NCI-H2227 treated with DMSO at 0.1 percent for 48 hours (cell line): ENCODE data around the gene GNG11.
"Not testable (repeated sequence)": the region's sequence is repeated elsewhere in the genome, so short reads cannot be mapped to it uniquely, and the experiment has no call there.

Experiments used
- DNase-seq: peaks from one replicate; lab custom pipeline; 2025; lab: John Stamatoyannopoulos, UW

GNG11 gene

DNA sequence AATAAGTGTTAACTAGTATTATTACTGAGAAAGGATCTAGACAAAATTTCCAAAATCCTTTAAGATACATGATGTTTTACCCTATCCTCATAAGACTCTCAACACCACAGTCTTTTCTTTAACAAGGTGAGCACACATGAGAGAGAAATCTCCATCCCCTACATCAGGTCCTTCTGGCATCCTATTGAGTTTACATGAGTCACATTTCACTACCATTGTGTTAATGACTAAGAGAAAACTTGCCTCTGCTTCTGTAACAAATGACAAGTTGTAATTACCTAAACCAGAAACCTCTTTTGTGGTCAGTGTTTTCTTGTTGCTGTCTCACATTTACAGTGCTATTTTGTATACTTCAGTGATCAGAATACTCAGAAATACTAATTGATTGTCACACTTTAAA, 9.9 kb upstream of the GNG11 start:
- DNase-seq = not testable (repeated sequence)

DNA sequence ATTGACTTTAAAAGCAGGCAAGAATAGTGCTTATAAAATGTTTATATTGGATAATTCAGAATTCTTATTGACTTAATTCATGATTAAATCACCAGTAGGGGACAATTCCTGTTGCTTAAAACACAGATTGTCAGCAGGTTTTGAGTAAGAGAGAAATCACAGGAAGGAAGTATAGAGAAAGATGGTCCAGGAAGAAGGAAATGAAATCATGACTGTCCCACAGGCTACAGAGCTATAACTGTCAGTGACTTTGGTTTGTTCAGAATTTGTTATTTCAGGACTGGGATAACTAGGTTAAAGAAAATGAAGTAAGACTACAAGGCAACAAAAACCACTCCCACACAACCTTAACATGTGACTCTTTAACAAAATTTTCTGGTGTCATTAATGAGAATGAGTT, 8.3 kb upstream of the GNG11 start:
- DNase-seq = no peak

DNA sequence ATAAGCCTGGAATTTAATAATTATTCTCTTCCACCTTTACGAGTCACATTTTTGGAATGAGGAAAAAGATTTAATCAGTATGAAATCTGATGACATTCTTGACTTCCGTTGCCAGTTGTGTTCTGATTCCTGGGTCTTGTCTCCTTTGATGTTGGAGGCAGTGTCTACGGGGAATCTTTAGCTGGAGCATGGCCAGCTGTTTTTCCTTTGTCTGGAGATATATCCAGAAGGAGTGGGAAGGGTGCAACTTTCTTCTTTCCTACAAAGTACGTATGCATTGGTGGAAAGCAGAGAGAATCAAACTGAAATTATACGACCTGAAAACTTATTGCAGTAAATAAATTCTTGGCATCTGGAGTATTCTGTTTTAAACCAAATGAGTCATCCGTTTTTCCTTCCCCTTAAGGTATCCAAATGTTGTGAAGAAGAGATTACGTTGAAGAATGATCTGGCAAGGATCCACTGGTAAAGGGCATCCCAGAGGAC, 6.9 kb upstream of the GNG11 start:
- DNase-seq = no peak

DNA sequence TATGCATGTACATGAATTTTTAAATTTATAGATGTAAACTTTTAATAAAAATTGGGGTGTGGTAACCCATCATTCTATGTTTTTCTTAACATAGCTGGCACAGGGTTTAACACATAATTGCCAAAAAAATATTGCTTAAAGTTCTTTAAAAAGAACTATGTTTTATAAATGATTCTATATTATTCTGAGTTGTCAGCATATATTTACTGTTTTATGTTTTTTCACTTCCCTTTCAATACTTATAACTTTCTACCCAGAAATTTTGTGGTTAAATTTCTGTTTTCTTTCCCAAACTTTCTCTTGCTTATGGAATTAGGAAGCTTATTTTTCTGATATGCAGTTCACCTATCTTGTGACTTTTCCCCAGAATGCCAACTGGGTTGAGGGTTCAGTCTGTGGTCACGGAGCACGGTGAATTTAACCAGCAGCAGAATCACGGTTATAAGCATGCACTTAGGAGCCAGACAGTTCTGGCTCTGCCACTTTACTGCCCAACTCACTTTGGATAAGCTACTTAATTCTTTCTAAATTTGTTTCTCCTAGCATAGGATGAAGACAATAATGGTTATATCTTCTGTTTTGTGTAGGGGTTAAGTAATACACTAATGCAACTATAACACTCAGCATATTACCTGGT, 6.2 kb upstream of the GNG11 start:
- not testable (repeated sequence) for DNase-seq

DNA sequence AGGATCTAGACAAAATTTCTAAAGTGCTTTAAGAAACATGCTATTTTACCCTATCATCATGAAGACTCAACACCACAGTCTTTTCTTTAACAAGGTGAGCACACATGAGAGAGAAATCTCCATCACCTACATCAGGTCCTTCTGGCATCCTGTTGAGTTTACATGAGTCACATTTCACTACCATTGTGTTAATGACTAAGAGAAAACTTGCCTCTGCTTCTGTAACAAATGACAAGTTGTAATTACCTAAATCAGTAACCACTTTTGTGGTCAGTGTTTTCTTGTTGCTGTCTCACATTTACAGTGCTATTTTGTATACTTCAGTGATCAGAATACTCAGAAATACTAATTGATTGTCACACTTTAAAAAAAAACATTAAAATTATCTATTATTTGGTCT, 5.6 kb upstream of the GNG11 start:
- DNase-seq = not testable (repeated sequence)

DNA sequence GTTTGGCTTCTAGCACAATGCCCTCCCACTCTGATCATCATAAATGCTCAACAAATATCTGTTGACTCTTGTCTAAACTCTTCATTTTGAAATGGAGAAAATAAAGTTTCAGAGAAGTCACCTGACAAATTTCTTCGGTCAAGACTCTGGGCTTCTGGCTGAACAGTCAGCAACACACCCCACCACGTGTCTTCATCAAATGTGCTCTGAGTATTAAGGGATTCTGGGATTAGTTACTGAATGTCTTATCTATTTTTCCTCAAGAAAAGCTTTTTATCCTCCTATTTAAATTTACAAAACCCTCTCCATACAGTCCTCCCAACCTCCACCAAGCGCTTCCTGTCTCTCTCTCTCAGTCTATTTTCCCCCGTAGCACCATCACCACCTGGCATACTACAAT, 5.2 kb upstream of the GNG11 start:
- DNase-seq = not testable (repeated sequence)

DNA sequence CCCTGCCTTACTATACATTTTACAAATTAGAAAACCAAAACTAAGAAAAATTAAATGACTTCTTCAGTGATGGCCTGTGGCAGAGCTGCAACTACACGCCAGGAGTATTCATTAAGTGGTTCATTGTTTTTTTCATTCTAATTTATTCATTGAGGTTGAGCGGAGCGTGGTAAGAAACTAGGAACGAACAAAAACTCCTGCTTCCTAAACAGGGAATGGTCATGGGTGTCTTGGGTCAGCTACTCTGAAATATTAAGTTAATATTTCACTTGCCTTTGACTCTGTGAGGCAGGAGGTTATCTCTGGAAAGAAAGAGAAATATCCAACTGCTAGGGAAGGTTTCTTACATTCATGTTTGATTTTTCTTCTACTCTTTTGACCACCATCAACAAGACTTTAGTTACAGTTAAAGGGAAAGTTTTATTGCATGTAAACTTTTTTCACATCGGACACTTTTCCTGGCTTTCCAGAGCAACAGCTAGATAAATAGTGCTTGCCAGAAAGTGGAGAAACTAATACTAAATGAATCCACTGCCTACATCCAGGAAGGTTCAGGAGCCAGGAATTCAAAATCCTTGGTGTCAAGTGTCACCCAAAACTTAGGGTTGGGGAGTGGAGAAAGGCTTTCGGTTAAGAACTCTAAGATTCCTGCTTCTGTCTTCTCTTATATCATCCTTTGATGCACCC, 896 bp upstream of the GNG11 start:
- no peak for DNase-seq

DNA sequence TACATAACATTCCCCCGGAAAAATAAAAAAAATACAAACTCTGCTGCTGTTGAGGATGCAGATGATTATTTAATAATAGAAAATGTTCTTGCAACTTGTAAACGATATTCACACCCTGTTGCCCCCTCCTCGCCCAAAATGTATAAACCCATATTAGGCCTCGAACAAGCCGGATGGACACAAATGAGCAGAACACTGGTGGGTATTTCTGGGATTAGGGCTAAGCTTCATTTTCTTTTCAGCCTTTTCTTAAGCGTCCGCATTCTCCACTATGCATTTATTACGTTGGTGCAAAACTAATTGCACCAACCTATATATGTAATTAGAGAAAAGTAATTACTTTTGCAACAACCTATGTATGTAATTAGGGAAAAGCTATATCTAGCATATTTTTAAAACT, 349 bp upstream of the GNG11 start:
- DNase-seq = no peak

DNA sequence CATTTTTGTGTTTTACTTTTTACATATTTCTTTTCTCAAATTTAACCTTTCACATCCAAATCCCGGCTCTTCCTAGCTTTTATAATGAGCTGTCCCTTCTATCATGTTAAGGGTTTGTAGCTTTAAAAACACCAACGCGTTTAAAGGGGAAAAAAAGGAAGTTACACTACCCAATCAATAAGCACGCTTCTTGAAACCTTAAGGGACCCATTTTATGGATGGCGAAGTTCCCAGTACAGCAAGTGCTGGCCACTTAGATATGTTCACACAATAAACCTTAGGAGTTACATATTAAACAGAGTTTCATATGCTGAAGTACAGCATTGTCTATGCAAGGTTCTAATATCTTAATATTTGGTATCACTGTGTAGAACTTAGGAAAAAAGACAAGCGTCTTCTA, 1.8 kb downstream of the GNG11 start:
- DNase-seq = no peak

DNA sequence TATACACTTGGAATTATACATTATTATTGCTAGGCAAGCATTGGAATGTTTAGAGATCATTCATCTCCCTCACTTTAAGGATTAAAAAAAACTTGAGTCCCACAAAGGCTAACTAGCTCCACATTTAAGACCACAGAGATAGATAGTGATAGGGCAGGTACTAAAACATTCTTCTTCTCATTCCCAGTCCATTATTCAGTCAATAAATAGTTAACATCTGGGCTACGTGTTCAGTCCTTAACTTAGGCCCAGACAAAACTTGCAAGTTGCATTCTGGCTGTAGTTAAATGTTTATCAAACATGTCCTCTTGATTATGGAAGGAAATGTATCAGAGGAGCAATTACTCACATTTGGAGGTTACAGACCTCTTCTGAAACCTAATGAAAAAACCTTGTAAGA, 2.4 kb downstream of the GNG11 start:
- DNase-seq = no peak

DNA sequence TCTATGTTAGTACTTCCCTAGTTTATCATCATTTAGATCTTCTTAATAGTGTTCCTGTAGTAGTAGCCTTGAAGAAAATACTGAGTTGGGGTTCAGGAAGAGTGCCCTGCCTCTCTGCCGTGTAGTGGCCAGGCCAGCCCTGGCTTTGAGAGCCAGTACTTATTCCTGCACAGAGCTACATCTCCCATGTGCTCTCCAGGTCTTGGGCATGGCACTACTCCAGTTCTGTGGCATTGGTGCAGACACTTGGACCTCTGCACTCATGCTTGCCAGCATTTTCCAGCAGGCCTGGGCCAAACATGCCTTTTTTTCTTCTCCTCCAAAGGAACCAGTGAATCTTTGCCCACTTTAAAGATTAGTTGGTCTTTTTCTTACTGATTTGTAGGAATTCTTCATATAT, 5.3 kb downstream of the GNG11 start:
- no peak for DNase-seq

DNA sequence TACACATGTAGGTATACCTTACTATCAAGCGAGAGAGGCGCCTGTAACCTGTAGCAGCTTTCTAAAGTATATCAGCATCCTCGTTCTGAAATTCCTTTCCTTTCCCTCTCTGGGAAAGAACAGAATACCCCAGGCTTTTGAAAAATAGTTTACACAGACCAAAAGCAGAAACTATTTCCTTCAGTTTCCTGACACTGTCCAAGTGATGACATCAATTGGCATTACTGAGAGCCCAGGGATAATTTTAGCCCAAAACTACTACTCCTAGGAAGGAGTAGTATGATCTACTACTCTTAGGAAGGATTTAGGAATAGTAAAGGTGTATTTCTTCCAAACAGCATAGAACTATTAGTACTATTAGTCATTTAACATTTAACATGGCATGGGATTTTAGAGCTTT, 6.0 kb downstream of the GNG11 start:
- no peak for DNase-seq

DNA sequence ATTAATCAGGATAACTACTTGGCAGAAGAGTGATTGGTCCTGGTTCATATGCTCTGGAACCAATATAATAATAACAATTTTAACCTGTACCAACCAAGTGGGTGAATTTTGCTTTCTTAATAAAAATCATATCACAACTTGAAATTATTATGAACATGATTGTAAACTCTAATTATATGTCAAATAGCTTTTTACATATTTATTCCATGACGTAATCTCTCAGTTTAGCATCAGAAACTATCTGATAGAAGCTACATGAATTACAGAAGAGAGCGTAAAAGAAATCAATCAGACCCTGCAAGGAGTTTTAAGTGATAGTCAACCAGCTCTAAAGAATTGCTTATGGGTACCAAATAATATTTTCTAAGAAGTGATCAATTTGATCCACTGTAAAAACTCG, 10.1 kb downstream of the GNG11 start:
- DNase-seq = no peak

DNA sequence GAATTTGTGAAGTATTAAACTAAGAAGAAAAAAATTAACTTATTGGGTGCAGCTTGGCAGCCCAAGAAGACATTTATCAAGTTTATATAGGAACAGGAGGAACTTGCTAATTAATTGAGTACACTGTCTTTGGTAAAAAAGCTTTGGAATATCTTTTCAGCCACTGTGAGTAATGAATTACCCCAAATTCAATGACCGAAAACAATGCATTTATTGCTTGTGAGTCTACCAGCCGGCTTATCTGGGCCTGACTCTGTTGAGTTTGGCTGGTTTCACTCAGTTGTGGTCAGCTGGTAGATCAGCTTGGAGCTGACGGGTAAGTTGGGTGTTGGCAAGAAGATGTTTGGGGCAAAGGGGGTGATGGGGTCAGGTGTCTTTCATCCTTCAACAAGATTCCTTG, 11.6 kb downstream of the GNG11 start:
- DNase-seq = no peak

DNA sequence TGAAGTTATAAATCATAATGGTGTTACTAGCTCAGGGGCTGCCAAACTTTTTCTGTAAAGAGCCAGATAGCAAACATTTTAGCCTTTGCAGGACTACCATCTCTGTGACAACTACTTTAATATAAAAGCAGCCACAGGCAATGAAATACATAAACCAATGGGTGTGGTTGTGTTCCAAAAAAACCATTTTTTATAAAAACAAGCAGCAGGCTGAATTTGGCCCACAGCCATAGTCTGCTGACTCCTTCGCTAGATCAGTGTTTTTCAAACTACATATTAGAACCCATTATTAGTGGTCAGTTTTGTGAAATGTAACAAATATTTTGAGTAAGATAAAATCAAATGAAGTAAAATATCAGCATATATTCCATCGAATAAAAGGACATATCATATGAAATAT, 13.6 kb downstream of the GNG11 start:
- DNase-seq = no peak

DNA sequence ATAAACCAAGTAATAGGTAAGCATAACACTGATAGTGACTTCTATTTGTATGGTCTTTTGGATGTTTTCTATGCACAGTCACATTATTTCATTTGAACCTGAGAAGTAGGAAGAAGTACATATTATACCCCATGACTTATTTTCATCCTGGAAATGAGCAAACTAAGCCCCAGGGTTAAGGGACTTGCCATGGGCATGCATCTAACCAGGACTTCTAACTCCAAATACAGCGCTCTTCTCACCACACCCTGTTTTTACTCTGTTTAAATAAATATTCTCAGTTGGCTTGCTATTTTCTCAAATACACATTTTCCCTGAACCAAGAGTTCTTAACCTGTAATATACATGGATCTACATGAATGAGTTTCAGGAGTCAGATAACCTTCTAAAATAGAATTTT, 16.3 kb downstream of the GNG11 start:
- no peak for DNase-seq

DNA sequence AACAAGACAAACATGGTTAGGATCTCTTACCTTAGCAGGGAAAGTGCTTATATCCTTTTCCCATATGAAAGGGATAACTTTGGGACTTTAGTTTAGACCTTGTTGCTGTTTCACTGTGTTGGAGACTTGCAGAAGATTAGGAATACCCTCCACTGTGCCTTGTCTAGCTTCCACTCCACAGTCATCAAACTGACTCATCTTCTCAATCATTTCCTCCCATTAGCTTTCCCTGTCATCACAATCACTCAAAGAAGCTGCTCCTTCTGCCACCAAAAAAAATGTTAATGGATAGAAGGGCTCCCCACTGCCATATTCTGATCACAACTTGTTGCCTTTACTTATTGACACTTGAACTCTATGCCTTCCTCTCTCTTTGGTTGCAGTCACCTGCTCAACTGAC, 16.8 kb downstream of the GNG11 start:
- DNase-seq = no peak

DNA sequence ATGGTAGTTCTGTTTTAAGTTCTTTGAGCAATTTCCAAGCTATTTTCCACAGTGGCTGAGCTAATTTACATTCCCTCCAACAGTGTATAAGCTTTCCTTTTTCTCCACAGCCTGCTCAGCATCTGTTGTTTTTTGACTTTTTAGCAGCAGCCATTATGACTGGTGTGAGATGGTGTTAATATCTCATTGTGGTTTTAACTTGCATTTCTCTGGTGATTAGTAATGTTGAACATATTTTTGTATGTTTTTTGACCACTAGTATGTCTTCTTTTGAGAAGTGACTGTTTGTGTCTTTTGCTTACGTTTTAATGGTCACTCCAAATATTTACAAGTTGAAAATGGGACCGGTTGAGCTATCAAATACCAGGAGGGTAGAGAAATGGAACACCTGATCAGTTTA, 20.4 kb downstream of the GNG11 start:
- DNase-seq = no peak

DNA sequence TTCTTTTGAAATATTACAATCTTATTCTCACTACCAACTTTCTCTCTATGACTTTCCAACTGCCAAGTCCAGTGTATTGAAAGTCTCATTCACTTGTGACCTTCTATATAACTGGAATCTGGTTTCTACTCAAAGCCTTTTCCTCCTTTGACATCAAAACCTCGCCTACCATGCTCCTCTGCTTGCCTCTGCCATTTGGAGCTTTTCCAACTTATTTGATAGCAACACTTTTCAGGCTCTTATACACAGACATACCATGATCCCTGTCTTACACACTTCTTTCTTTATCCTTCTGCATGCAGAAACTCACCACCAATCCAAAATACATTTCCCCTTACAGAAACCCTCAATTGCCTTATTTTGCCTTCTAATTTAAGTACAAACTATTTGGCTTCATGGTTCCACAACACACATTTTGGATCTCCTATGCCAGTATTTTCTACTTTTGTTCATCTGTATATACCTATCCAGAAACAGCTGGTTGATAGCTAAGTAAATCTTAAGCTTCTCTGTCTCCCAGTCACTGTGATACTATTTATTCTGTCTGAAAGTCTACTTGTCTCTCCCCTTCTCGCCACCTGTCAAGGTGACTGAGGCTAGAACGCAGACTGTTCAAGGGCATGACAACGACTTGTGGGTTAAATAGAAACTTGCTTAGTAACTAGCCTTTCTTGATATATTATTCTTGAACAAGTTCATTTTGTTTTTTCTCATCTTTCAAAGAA, 22.4 kb downstream of the GNG11 start:
- DNase-seq = no peak

DNA sequence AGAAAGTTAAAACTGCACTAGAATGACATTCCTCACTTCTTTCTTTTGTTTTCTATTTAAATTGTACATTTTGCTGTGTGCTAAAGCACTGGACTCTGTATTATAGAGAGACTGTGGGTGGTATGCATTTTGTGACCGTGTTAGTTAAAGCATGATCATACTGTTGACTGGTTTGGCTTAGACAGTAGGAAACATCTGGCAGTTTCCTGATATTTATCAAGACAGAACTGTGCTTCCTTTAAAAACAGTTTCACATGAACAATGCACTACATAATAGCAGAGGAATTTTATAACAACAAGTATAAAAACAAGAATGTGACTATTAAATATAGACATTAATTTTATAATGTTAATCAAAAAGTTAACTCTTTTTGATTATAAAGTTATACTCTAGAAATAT, 23.1 kb downstream of the GNG11 start:
- no peak for DNase-seq

DNA sequence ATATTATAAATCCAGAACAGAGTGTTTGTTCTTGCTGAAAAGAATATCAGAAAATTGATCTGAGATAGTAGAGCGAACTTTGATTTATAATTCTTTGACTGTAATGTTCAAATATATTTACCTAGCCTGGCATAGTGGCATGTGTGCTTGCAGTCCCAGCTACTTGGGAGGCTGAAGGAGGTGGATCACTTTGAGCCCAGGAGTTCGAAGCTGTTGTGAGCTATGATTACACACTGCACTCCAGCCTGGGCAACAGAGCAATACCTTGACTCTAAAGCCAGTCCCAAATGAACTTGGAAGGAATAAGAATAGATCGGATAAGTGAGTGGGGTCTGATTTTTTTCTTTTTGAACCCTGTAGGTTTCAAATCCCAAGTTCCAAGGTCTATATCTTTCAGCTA, 23.5 kb downstream of the GNG11 start:
- no peak for DNase-seq

DNA sequence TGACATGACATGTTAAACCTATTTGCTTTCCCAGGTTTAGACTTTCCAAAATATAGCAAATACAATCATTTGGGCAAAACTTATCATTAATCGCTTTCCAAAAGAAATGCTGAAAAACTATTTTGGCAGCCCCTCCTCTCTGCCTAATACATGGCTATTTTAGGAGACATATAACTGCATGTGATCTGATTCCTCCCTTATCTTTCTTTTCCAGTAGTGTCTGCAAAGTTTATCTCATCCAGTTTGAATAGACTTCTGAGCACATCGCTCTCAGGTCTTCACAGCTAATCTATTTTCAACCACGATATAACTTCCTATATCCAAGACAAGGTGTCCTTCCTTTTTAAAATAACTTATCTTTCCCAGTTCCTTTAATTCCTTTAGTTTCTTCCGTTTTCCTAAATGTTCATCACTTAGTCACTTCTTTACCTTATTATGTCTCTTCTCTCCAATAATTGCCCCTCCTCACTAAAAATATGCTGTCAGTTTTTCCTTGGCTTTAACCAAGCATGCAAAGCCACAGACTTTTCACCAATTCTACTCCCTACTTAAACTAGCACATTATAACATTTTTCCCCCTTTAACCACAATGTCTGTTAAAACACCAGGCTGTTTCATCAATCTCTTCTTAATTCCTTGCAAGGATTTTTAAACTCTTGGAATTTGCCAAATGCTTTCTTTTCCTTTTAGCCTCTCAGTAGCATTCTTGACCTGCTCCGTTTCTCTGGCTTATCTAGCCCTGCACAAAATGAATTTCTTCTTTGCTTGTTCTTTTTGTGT, 24.4 kb downstream of the GNG11 start:
- no peak for DNase-seq

DNA sequence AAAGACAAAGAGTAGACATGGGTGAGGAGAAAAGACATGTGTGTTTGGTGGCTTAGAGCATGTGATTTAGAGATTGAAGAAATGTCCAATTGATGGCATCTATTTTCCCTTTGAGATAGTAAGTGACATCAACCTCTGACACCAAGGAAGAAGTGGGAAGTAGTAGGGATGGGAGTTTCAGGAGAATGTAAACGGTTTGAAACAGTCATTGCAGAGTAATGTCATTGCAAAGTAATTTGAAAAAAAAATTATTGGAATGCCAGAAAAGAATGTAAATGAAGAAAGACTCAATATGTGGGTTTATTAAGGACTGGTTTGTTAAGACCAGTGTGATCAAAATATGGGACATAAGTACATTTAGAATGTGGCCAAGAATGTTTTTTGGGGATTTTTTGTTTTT, 26.6 kb downstream of the GNG11 start:
- no peak for DNase-seq
